ENCODE data around the gene RBMS1.

The RBMS1 gene

GRCh38 chr2:160227293-160227915, 266.2 kb downstream of the RBMS1 start:
- no peak for DNase-seq (ENCODE audit: low read depth, low spot score)

GRCh38 chr2:160226367-160226766, 267.2 kb downstream of the RBMS1 start:
- no peak overlapping the region for H3K4me3 ChIP-seq (ENCODE audit: low read length)
- DNase-seq (ENCODE audit: low read depth, low spot score): no peak

More at GRCh38 chr2:160227293-160227915, 266.2 kb downstream of the RBMS1 start:
- no peak overlapping the region for H3K4me3 ChIP-seq (ENCODE audit: low read length)

DNA sequence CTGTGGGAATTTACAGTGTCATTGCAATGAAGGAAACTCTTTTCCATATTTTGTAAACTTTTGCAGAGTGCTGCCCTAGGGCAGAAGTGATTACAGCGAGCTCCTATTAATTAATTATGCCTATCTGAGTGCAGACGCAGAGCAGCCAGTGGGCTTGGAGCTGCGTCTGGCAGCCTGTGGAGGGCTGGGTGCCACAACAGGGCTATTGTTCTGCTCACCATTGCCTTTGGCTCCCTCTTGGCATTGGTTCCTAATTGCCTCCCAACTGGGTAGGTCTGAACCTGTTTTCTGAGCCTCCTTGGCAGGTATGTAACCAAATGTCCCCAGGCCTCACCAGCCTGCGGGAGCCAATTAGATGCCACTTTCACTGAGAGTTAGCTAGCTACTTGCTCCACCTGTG, 267.9 kb downstream of the RBMS1 start:
- DNase-seq (ENCODE audit: low read depth, low spot score): no peak
- H3K4me3 ChIP-seq (ENCODE audit: low read length): no peak overlapping the region

- no peak overlapping the region for H3K4me3 ChIP-seq (ENCODE audit: low read length)
- no peak for DNase-seq (ENCODE audit: low read depth, low spot score)
These were observed 269.1 kb downstream of the RBMS1 start for GRCh38 chr2:160224507-160224906.

GRCh38 chr2:160224060-160224459, 269.5 kb downstream of the RBMS1 start:
- DNase-seq (ENCODE audit: low read depth, low spot score): no peak
- H3K4me3 ChIP-seq (ENCODE audit: low read length): no peak overlapping the region

DNA sequence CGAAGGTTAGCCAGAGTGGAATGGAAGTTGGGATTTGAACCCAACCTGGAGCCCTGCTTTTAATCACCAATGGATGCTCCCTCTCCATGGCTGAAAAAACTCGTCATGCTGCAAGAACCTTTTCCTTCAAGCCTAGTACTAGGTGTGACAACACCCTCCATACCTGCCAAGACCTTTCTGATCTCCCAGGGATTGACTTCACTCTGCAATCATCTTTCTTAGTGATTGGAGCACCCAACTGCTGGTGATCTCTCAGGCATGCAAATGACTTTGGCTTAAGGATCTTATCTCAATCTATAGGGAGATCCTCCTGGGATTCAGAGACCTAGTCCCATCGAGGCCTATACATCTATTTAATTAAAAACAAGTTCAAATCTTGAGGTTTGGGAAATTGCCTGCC, 270.0 kb downstream of the RBMS1 start:
- no peak for DNase-seq (ENCODE audit: low read depth, low spot score)
- H3K4me3 ChIP-seq (ENCODE audit: low read length): no peak overlapping the region

DNA sequence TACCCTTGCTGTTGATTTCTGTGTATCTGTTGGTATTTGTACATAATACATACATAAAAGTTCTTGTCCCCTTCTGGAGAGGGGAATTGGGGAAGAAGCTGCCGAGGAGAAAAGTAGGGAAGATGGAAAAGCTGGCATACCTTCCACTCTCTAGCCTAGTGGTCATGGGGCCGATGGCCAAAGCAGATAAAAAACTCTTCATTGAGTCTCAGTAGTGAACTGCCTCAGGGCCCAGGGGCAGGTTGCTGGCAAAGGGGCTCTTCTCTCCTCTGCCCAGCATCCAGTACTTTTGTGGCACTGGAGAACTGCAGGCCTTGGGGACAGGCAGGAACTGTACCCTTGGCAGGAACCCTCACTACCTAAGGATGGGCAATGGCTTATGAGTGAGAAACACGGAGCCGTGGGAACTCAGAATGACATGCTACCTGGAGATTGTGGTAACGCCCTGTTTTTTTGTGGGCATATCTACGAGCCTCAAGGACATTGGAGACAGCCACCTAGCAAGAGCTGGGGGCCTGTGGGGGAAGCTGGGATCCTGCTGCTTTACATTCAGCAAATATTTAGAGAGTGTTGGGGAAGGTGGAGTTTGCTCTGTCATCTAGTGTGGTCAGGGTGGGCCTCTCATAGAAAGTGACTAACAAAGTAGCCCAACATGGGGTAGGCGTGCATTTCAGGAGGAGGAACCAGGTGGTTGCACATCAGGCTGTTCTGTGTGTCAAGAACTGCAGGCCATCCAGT, 270.9 kb downstream of the RBMS1 start:
- H3K4me3 ChIP-seq (ENCODE audit: low read length): no peak overlapping the region
- DNase-seq (ENCODE audit: low read depth, low spot score): no peak
